GM06990 (cell line): ENCODE data around the gene SLC44A5.
"Not testable (repeated sequence)": the region's sequence is repeated elsewhere in the genome, so short reads cannot be mapped to it uniquely, and the experiment has no call there.

Source experiments
- DNase-seq: peaks from one replicate; pipeline ENCODE4 v3.0.0-alpha.2; 2011; ENCODE audit not compliant: insufficient read length; ENCODE audit errors: extremely low read depth
- H3K27me3 ChIP-seq: replicated peaks from 2 replicates; pipeline ENCODE4 v1.6.0; 2011; ENCODE audit warnings: low read length; ENCODE audit not compliant: control insufficient read depth, insufficient read depth
- H3K36me3 ChIP-seq: 2 replicates; pipeline ENCODE4 v1.5.1; 2011; ENCODE audit warnings: low read length; ENCODE audit not compliant: control insufficient read depth, insufficient read depth
- H3K4me3 ChIP-seq: replicated peaks from 2 replicates; pipeline ENCODE4 v1.5.1; 2011; ENCODE audit warnings: low read depth, mild to moderate bottlenecking, control low read depth, low read length
- TF ChIP-seq, protein P1 (sequence below): IDR thresholded peaks from 2 replicates; pipeline ENCODE4 v1.5.1; 2011; ENCODE audit warnings: low read length, control low read depth, mild to moderate bottlenecking, inconsistent platforms; ENCODE audit not compliant: insufficient read depth, poor library complexity, severe bottlenecking

The SLC44A5 gene

DNA sequence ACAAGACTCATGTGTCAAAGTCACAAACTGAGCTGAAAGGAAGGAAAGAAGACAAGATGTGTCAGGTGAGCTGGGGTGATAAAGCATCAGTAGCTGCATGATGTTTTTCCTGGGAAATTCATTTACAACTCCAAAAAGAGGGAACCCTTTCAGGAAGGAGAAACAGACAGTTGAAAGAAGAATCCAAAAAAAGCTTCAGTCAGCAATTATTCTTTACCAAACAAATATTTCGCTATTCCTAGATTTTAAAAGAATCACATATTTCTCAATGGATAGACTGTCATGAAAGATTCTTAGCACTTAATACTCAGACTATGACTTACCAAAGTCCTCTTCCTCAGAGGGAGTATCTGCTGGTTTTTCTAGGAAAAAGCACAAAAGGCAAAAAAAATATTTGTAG is 214.7 kb downstream of the SLC44A5 start:
- DNase-seq = no peak
- Histone ChIP-seq H3K36me3 (no peaks in the 10 kb centered on the region), H3K27me3 (no peaks in the 10 kb centered on the region), H3K4me3 (no peak overlapping the region)
- TF ChIP-seq, protein P1, sequence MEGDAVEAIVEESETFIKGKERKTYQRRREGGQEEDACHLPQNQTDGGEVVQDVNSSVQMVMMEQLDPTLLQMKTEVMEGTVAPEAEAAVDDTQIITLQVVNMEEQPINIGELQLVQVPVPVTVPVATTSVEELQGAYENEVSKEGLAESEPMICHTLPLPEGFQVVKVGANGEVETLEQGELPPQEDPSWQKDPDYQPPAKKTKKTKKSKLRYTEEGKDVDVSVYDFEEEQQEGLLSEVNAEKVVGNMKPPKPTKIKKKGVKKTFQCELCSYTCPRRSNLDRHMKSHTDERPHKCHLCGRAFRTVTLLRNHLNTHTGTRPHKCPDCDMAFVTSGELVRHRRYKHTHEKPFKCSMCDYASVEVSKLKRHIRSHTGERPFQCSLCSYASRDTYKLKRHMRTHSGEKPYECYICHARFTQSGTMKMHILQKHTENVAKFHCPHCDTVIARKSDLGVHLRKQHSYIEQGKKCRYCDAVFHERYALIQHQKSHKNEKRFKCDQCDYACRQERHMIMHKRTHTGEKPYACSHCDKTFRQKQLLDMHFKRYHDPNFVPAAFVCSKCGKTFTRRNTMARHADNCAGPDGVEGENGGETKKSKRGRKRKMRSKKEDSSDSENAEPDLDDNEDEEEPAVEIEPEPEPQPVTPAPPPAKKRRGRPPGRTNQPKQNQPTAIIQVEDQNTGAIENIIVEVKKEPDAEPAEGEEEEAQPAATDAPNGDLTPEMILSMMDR = no peak

DNA sequence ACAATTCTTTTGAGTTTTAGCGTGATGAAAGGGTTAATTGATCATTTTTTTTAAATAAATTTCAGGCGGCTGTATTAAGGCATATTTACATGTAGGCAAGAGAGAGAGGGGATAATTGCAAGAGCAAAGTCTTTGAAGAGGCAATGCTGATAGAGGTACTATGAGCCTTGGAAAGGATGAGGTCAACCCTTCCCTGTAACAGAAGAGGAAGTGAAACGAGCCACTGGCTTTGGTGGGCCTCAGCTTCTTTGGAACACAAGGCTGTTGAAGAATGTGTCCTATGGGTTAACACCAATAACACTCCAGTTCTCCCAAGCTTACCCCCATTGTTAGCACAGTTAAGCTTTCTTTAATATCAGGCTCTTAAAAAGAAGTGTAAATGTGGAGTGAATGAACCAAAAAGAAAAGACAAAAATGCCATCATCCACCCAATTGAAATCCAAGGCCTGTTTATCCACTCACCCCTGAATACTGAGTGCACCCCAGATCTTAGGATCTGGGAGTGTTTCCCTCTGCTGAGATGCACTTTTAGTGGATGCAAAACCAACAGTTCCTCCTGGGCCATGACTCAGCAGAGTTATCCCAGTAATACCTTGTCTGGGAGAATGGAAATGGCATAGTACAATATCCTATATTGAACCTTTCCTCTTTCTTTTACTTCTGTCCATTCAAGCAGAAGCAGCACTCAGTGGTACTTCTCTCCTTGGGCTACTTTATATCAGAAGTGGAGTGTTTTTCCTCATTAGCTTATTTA is 216.4 kb downstream of the SLC44A5 start:
- TF ChIP-seq, protein P1 = no peak
- H3K4me3 ChIP-seq = no peak overlapping the region
- H3K27me3 ChIP-seq = no peaks in the 10 kb centered on the region
- DNase-seq = no peak
- H3K36me3 ChIP-seq = no peaks in the 10 kb centered on the region

DNA sequence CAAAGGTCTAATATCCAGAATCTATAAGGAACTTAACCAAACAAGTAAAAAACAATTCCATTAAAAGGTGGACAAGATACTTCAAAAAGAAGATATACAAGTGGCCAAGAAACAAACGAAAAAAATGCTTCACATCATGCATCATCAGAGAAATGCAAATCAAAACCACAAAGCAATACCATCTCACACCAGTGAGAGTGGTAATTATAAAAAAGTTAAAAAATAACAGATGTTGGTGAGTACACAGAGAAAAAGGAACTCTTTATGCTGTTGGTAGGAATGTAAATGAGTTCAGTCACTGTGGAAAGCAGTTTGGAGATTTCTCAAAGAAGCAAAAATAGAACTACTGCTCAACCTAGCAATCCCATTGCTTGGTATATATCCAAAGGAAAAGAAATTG is 218.6 kb downstream of the SLC44A5 start:
- Histone ChIP-seq H3K4me3 (no peak overlapping the region), H3K27me3 (no peaks in the 10 kb centered on the region), H3K36me3 (no peaks in the 10 kb centered on the region)
- TF ChIP-seq, protein P1 = no peak
- DNase-seq = no peak

DNA sequence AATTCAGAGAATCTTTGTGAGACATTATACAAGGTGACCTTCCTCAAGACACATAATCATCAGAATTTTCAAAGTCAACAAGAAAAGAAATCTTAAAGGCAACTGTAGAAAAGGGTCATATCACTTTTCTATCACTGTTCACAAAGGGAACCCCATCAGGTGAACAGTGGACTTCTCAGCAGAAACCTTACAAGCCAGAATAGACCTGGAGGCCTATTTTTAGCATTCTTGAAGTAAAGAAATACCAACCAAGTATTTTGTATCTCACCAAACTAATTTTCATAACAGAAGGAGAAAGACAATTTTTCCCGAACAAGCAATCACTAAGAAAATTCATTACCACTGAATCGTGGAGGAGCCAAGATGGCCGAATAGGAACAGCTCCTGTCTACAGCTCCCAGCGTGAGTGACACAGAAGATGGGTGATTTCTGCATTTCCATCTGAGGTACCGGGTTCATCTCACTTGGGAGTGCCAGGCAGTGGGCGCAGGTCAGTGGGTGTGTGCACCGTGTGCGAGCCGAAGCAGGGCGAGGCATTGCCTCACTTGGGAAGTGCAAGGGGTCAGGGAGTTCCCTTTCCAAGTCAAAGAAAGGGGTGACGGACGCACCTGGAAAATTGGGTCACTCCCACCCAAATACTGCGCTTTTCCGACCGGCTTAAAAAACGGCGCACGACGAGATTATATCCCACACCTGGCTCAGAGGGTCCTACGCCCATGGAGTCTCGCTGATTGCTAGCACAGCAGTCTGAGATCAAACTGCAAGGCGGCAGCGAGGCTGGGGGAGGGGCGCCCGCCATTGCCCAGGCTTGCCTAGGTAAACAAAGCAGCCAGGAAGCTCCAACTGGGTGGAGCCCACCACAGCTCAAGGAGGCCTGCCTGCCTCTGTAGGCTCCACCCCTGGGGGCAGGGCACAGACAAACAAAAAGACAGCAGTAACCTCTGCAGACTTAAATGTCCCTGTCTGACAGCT is 235.2 kb downstream of the SLC44A5 start:
- H3K36me3 ChIP-seq, H3K27me3 ChIP-seq, DNase-seq: not testable (repeated sequence)
- peak overlapping the region; percentile 47 for H3K4me3 ChIP-seq

DNA sequence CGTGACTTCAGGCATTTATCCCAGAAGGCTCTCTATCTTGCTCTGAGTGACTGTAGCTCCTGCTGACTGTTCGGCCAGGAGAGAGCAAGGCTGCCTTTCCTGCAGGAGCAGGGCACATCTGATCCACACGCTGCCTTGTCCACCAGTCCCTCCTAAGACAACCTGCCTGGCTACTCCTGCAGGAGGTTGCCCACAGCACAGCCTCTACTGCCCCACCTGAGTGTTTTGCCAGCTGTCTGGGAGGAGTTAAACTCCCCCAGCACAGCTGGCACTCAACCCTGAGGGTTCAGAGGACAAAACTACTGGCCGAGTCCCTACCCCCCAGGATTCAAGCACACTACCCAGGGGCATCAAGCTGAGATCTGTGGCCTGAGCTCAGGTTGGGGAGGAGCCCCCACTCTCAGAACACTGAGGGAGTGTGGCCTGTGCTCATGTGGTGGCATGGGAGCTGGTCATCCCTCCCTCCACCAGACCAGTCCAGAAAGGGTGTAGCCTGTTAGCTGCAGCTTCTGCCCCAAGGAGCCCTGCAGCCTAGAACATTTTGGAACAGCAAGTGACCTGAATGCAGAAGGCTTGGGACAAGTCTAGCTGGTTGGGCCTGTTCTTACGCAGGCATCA is 237.3 kb downstream of the SLC44A5 start:
- DNase-seq = no peak
- H3K27me3 ChIP-seq = no peaks in the 10 kb centered on the region
- H3K4me3 ChIP-seq = no peak overlapping the region
- no peaks in the 10 kb centered on the region for H3K36me3 ChIP-seq
- TF ChIP-seq, protein P1 = no peak

DNA sequence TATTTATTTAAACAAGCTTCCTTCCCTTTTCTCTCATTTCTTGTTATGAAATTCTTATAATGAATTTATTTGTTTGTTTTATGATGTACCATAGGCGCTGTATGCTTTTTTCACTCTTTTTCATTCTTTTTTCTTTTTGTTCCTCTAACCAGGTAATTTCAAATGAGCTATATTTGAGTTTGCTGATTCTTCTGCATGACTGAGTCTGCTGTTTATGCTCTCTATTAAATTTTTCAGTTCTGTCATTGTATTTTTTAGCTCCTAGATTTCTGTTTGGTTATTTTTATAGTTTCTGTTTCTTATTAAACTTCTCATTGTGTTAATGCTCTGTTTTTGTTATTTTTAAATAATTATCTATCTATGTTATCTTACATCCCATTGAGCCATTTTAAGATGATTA is 244.3 kb downstream of the SLC44A5 start:
- no peak for DNase-seq
- H3K4me3 ChIP-seq = no peak overlapping the region
- H3K27me3 ChIP-seq = no peaks in the 10 kb centered on the region
- H3K36me3 ChIP-seq = no peaks in the 10 kb centered on the region; the same call in 1 of the 2 replicates
- TF ChIP-seq, protein P1 = no peak
